GM23338 (cell line): ENCODE data around the gene LGALS1. TPM values are rescaled to one million over a fixed set of nuclear protein-coding genes. Genes with fewer than 3 reads are reported as not detected.

Experiments used
- ATAC-seq: fragments of 200-7000 bp; cut with Tn5 transposase; 3 replicates; pipeline ENCODE4 v1.9.1; 2020
- DNase-seq: peaks from one replicate; pipeline ENCODE4 v3.0.0-alpha.2; 2015; ENCODE audit warnings: low spot score
- H2AFZ ChIP-seq: fragments of 200-600 bp; sonication (generic); 2 replicates; pipeline ENCODE4 v1.8.0; 2016; ENCODE audit warnings: antibody characterized with exemption, mild to moderate bottlenecking, moderate library complexity
- H3F3A ChIP-seq: fragments of 200-600 bp; sonication (generic); replicated peaks from 2 replicates; pipeline ENCODE4 v1.8.0; 2017; ENCODE audit warnings: antibody characterized with exemption, mixed run types, low read depth
- H3K27ac ChIP-seq: fragments of 200-600 bp; sonication (generic); 2 replicates; pipeline ENCODE4 v1.6.1; 2016; ENCODE audit warnings: low read depth
- H3K27me3 ChIP-seq: fragments of 200-600 bp; sonication (generic); 2 replicates; pipeline ENCODE4 v1.8.0; 2016; ENCODE audit warnings: mild to moderate bottlenecking, mixed run types, moderate library complexity; ENCODE audit not compliant: insufficient read depth
- H3K36me3 ChIP-seq: fragments of 200-600 bp; sonication (generic); 2 replicates; pipeline ENCODE4 v1.8.0; 2016; ENCODE audit warnings: mild to moderate bottlenecking; ENCODE audit not compliant: insufficient read depth
- H3K4me1 ChIP-seq: fragments of 200-600 bp; sonication (generic); 2 replicates; pipeline ENCODE4 v1.8.0; 2016; ENCODE audit warnings: mild to moderate bottlenecking, moderate library complexity; ENCODE audit not compliant: insufficient read depth
- H3K4me2 ChIP-seq: fragments of 200-600 bp; sonication (generic); 2 replicates; pipeline ENCODE4 v1.7.1; 2017; ENCODE audit warnings: mixed run types
- H3K4me3 ChIP-seq: fragments of 200-600 bp; sonication (generic); 2 replicates; pipeline ENCODE4 v1.6.1; 2016; ENCODE audit warnings: mixed run types
- H3K79me2 ChIP-seq: fragments of 200-600 bp; sonication (generic); replicated peaks from 2 replicates; pipeline ENCODE4 v1.8.0; 2017; ENCODE audit warnings: mild to moderate bottlenecking; ENCODE audit not compliant: insufficient read depth
- H3K9me2 ChIP-seq: fragments of 200-600 bp; sonication (generic); 2 replicates; pipeline ENCODE4 v1.8.0; 2017; ENCODE audit not compliant: insufficient read depth
- H4K20me1 ChIP-seq: fragments of 200-600 bp; sonication (generic); replicated peaks from 2 replicates; pipeline ENCODE4 v1.8.0; 2017; ENCODE audit warnings: mild to moderate bottlenecking; ENCODE audit not compliant: insufficient read depth
- H3K27ac Mint-ChIP-seq: 2 replicates; pipeline ENCODE4 v1.8.0; 2020; ENCODE audit warnings: inconsistent platforms, mild to moderate bottlenecking, moderate library complexity, mixed read lengths
- H3K27me3 Mint-ChIP-seq: 3 replicates; pipeline ENCODE4 v1.8.0; 2022; ENCODE audit warnings: low read depth, mild to moderate bottlenecking, moderate library complexity, mixed read lengths, inconsistent platforms; ENCODE audit not compliant: insufficient read depth, poor library complexity
- H3K36me3 Mint-ChIP-seq: 3 replicates; pipeline ENCODE4 v1.8.0; 2021; ENCODE audit warnings: low read depth, mild to moderate bottlenecking, inconsistent platforms, moderate library complexity, mixed read lengths
- H3K4me1 Mint-ChIP-seq: 3 replicates; pipeline ENCODE4 v1.8.0; 2020; ENCODE audit warnings: mild to moderate bottlenecking, inconsistent platforms, mixed read lengths
- H3K4me3 Mint-ChIP-seq: 3 replicates; pipeline ENCODE4 v1.8.0; 2021; ENCODE audit warnings: moderate library complexity, mild to moderate bottlenecking, inconsistent platforms, mixed read lengths
- H3K9me3 Mint-ChIP-seq: 3 replicates; pipeline ENCODE4 v1.8.0; 2020; ENCODE audit warnings: moderate library complexity, mild to moderate bottlenecking, inconsistent platforms, mixed read lengths
- CREB1 ChIP-seq: fragments of 250-450 bp; sonication (Bioruptor Pico); IDR thresholded peaks from 2 replicates; pipeline ENCODE4 v1.5.0; 2020; ENCODE audit warnings: low read depth, mild to moderate bottlenecking, moderate library complexity
- EZH2 ChIP-seq: fragments of 200-600 bp; sonication (generic); IDR thresholded peaks from one replicate; pipeline ENCODE4 v1.8.0; 2017; ENCODE audit warnings: antibody characterized with exemption, mild to moderate bottlenecking, low read depth; ENCODE audit not compliant: unreplicated experiment
- EZH2phosphoT487 ChIP-seq: fragments of 200-600 bp; sonication (generic); IDR thresholded peaks from one replicate; pipeline ENCODE4 v1.8.1; 2018; ENCODE audit warnings: antibody characterized with exemption; ENCODE audit not compliant: unreplicated experiment
- JUNB ChIP-seq: IDR thresholded peaks from one replicate; pipeline ENCODE4 v1.6.1; 2016; ENCODE audit warnings: antibody characterized with exemption; ENCODE audit not compliant: unreplicated experiment
- NANOG ChIP-seq: IDR thresholded peaks from 2 replicates; pipeline ENCODE4 v1.6.1; 2016; ENCODE audit warnings: antibody characterized with exemption, borderline replicate concordance
- POLR2AphosphoS5 ChIP-seq: IDR thresholded peaks from 2 replicates; pipeline ENCODE4 v1.6.1; 2016; ENCODE audit warnings: antibody characterized with exemption, low read depth
- REST ChIP-seq: IDR thresholded peaks from one replicate; pipeline ENCODE4 v1.6.1; 2018; ENCODE audit warnings: antibody characterized with exemption; ENCODE audit not compliant: unreplicated experiment
- ZNF114 ChIP-seq: fragments of 250-450 bp; sonication (Bioruptor Pico); IDR thresholded peaks from 2 replicates; pipeline ENCODE4 v1.5.0; 2020; ENCODE audit warnings: mild to moderate bottlenecking, moderate library complexity
- ZNF331 ChIP-seq: fragments of 250-450 bp; sonication (Bioruptor Pico); IDR thresholded peaks from 2 replicates; pipeline ENCODE4 v1.5.0; 2020; ENCODE audit warnings: low read depth, mild to moderate bottlenecking, moderate library complexity
- polyA plus RNA-seq: library from polyadenylated mRNA; unstranded; fragments of >200 nt; fragmentation: Nextera tagmentation; extraction: Ambion mirVana; gene quantifications from 2 replicates; pipeline ENCODE4 v1.2.1, GENCODE V29; 2016
- total RNA-seq: library from RNA; depleted of rRNA; stranded (reverse); fragments of >200 nt; shearing (Covaris generic); gene quantifications from 2 replicates; pipeline ENCODE4 v1.2.3, GENCODE V29; 2014
- TF ChIP-seq, protein P1 (sequence below), 2 experiments: fragments of 200-600 bp in 1 of 2; sonication (generic) in 1 of 2; conservative IDR thresholded peaks; 2 replicates each; pipeline versions ENCODE4 v1.5.1 to v1.6.1; 2016 to 2017; ENCODE audit warnings: antibody characterized with exemption in 2 of 2, low read depth in 2 of 2, mild to moderate bottlenecking in 2 of 2, moderate library complexity in 1 of 2

Gene LGALS1
- total and polyA plus RNA-seq, 2 experiments from 2014 or later: 31.2 to 62.5 TPM

DNA sequence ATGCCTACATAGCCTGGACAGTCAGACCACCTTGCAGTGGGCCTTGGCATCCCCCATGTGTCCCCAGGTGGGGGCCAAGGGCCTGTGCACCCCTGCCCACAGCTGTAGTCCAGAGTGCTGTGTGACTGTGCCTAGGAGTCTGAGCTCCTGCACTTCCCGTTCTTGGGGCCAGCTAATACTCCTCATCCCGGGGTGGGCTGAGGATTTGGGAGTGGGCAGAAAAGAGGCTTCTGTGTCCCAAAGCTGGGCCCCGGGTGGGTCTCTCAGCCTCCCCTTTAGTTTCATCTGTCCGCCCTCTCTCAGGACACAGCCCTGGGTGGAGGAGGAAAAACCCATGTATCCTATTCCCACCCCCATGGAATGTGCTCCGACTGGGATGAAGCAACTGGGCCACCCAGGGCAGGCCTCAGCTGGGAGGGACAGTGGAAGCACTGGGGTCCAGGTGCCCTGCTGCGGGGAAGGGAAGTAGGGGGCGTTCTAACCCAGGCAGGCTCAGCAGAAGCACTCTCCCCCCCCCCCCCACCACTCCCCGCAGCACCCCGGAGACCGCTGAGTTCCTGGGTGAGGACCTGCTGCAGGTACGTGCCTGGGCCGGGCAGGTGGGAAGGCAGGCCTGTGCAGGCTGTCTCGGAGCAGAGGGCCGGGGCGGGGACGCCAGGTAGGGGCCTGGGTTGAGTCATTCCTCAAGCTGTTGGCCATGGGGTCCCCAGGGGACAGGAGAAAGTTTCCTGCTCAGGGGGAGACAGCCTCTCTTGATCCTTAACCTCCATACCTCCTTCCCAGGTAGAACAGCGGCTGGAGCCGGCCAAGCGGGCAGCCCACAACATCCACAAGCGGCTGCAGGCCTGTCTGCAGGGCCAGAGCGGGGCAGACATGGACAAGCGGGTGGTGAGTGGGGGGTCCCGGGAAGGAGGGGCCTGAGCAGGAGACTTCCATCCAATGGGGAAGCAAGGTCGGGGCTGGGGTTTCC lies 34.6 kb upstream of the LGALS1 start:
- peaks cover 20% of the 10 kb centered on the region for H3K27me3 Mint-ChIP-seq
- H4K20me1 ChIP-seq: peaks cover 4% of the 10 kb centered on the region; the same call in 1 of the 2 replicates
- H3K4me3 ChIP-seq: peak overlapping the region; percentile 89
- TF ChIP-seq ZNF331 (CRISPR knock-in tag) (no peak), EZH2 (no peak), POLR2AphosphoS5 (no peak)
- TF ChIP-seq, protein P1, sequence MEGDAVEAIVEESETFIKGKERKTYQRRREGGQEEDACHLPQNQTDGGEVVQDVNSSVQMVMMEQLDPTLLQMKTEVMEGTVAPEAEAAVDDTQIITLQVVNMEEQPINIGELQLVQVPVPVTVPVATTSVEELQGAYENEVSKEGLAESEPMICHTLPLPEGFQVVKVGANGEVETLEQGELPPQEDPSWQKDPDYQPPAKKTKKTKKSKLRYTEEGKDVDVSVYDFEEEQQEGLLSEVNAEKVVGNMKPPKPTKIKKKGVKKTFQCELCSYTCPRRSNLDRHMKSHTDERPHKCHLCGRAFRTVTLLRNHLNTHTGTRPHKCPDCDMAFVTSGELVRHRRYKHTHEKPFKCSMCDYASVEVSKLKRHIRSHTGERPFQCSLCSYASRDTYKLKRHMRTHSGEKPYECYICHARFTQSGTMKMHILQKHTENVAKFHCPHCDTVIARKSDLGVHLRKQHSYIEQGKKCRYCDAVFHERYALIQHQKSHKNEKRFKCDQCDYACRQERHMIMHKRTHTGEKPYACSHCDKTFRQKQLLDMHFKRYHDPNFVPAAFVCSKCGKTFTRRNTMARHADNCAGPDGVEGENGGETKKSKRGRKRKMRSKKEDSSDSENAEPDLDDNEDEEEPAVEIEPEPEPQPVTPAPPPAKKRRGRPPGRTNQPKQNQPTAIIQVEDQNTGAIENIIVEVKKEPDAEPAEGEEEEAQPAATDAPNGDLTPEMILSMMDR (conservative IDR thresholded peaks at IDR 0.05; ENCODE audit: low read depth in 2 of 2): 0 out of 4 replicates have a peak, but pooled peaks of 1 of the 2 experiments have one; percentile 15
- peaks cover 27% of the 10 kb centered on the region for H3K4me1 Mint-ChIP-seq
- no peaks in the 10 kb centered on the region for H3K27me3 ChIP-seq
- ATAC-seq: no peak
- H3K9me3 Mint-ChIP-seq: no peaks in the 10 kb centered on the region
- peaks cover 16% of the 10 kb centered on the region for H3K36me3 Mint-ChIP-seq
- H3K4me3 Mint-ChIP-seq: peak overlapping the region; percentile 78
- peaks cover 6% of the 10 kb centered on the region; the same call in 1 of the 2 replicates for H3K79me2 ChIP-seq
- H3K36me3 ChIP-seq: no peaks in the 10 kb centered on the region
- H3F3A ChIP-seq: peaks cover 29% of the 10 kb centered on the region; the same call in 1 of the 2 replicates
- no peaks in the 10 kb centered on the region for H3K9me2 ChIP-seq
- peaks cover 16% of the 10 kb centered on the region for H3K4me1 ChIP-seq
- no peak for DNase-seq
- H2AFZ ChIP-seq: no peak overlapping the region
- no peak overlapping the region for H3K27ac ChIP-seq
- peak overlapping the region; percentile 97 for H3K4me2 ChIP-seq
- no peak overlapping the region for H3K27ac Mint-ChIP-seq

DNA sequence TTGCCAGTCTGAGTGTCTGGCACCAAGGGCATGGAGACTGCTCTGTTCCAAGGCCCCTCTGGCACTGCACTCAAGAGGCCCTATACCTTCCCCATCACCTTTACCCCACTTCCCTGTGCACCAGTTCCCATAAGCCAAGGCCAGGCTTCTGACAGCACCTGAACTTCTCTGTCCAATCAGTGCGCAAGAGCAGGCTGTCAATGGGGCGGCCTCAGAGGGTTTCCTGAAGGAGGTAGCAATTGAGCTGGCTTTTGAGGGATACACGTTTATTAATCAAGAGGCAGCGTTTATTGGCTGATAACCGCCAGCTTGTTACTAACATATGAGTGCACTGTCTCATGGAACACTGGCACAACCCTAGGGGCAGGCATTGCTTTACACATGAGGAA lies 33.9 kb upstream of the LGALS1 start:
- H3K27ac ChIP-seq: no peak overlapping the region
- H3K27me3 Mint-ChIP-seq: peaks cover 19% of the 10 kb centered on the region
- no peaks in the 10 kb centered on the region for H3K36me3 ChIP-seq
- H3K4me1 Mint-ChIP-seq: peaks cover 22% of the 10 kb centered on the region
- H3K79me2 ChIP-seq: peaks cover 6% of the 10 kb centered on the region; the same call in 1 of the 2 replicates
- no peaks in the 10 kb centered on the region for H3K9me2 ChIP-seq
- peaks cover 4% of the 10 kb centered on the region; the same call in 1 of the 2 replicates for H4K20me1 ChIP-seq
- ATAC-seq (no peak), DNase-seq (no peak)
- H3K9me3 Mint-ChIP-seq: no peaks in the 10 kb centered on the region
- H3K4me1 ChIP-seq: peaks cover 11% of the 10 kb centered on the region
- H3K4me3 Mint-ChIP-seq: no peak overlapping the region
- H3K4me2 ChIP-seq: no peak overlapping the region
- no peaks in the 10 kb centered on the region for H3K27me3 ChIP-seq
- peaks cover 26% of the 10 kb centered on the region; the same call in 1 of the 2 replicates for H3F3A ChIP-seq
- no peak overlapping the region for H3K27ac Mint-ChIP-seq
- no peak overlapping the region for H2AFZ ChIP-seq
- H3K36me3 Mint-ChIP-seq: peaks cover 16% of the 10 kb centered on the region
- no peak overlapping the region for H3K4me3 ChIP-seq
- TF ChIP-seq NANOG (no peak), ZNF114 (CRISPR knock-in tag) (no peak), REST (no peak), POLR2AphosphoS5 (no peak), EZH2phosphoT487 (no peak), JUNB (no peak), CREB1 (CRISPR knock-in tag) (no peak), EZH2 (no peak)
